NCI-H2107 treated with DMSO at 0.1 percent for 48 hours (cell line): ENCODE data around the gene ATP10D.

Source experiments
- DNase-seq: peaks from one replicate; lab custom pipeline; 2025; ENCODE audit not compliant: unreplicated experiment; lab: John Stamatoyannopoulos, UW

Gene ATP10D

GRCh38 chr4:47572981-47573380 is 87.9 kb downstream of the ATP10D start:
- DNase-seq = no peak

DNA sequence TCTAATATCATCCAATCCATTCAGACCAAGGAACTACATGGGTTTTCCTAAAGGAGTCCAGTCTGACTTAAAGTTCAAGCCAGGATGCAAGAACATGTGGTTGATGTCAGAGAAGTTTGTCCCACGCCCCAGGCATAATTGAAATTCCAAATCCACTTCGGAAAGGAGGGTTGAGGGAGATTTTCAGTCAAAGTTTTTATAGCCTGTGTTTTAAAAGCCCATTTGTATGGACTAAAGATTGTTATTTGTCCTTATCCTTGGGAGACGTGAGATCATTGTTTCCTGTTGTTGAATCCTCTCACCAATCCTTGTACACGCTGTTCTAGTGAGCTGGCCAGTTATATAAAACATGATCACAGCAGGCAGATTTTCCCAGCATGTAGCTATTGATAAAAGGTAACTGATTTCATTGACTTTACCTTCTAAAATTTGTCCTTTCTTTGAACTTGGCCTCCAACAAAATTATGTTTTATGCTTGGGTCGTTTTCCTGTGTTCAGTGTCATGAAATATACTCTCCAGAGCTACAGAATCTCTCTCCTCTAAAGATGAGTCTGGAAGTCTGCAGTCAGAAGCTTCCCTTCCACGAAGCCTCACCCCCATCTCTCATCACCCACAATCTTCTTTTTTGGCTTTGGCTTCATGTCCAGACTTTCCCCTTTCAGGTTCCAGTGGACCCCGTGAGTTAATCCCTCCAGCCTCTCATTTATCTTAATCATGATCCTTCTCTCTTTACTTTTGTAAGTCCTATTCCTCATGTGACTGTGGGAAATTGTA is 92.9 kb downstream of the ATP10D start:
- no peak for DNase-seq

DNA sequence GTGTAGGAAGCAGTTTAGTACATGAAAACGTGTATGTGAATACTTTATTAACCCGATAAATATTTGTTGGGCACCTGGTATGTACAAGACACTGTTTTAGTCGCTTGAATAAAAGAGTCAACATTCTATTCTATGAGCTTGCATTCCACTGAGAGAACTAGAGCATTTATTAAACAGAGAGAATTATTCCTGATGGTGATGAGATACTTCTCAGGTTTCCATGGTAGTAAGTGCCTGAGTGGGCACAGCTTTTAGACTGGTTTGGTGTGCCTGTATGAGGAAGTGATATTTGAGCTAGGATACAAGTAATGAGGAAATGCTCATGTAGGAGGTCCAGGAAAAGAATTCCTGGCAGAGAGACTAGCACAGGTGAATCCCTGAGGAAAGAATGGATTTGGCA is 94.2 kb downstream of the ATP10D start:
- DNase-seq = no peak

DNA sequence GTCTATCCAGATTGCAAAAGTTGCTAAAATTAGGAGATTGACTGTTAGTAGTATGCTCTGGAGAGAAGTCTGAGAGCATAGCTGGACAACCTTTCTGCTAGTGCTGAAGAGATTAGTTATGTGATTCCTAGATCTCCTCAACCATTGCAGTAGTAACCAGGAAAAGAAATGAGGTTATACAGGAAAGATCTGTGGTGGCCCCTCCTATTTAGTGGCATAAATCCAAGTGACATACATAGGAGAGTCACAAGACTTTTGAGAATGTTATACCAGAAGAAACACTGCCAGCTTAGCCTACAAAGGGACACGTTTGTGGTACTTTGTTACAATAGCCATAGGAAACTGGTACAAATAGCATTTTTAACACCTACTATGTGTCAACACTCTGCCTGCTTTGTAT is 105.2 kb downstream of the ATP10D start:
- no peak for DNase-seq

- no peak for DNase-seq
These were observed 112.6 kb downstream of the ATP10D start for GRCh38 chr4:47597696-47598095.

- DNase-seq = no peak
These were observed 113.2 kb downstream of the ATP10D start for GRCh38 chr4:47598320-47598719.

DNA sequence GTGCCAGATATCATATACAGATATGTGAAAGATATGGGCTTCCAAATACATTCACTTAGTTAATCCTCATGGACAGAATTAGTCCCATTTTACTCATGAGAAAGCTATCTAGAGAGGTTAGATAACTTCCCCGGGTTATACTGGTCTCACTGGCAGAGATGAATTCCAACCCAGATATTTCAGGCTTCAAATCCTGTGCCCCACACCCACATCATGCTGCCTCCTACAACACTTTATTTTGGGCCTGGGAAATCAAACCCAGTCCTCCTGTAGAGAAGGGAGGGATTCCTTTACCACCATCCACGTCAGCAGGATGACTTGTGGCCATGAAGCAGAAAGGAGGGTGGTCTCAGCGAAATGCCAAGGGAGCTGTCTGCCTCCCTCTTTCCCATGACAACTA is 113.8 kb downstream of the ATP10D start:
- no peak for DNase-seq

DNA sequence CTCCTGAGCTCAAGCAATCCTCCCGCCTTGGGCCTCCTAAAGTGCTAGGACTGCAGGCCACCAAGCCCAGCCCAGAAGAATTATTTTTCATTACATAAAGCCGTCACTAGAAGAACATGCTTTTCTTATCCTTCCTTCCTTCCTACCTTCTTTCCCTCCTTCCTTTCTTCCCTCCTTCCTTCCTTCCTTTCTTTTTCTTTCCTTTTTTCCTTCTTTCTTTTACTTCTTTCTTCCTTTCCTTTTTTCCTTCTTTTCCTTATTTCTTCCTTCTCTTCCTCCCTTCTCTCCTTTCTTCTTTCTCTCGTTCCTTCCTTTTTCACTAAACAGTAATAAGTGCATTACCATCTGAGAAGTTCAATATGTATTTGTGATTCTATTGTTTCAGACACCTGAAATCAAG is 121.4 kb downstream of the ATP10D start:
- DNase-seq = no peak

GRCh38 chr4:47612116-47613023 is 127.3 kb downstream of the ATP10D start:
- DNase-seq = no peak

DNA sequence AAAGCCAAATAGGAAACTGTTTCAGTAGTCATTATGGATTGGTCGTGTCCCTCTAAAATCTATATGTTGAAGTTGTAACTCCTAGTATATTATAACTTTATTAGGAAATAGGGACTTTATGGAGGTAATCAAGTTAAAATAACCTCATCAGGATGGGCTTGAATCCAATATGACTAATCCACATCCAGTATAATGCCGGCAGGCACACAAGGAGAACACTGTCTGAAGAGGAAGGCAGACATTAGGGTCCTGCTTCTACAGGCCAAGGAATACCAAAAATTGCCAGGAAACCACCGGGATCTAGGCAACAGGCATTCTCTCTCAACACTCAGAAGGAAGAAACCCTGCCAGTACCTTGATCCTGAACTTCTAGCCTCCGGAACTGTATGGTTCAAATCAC is 130.3 kb downstream of the ATP10D start:
- no peak for DNase-seq

- DNase-seq = no peak
These were observed 132.5 kb downstream of the ATP10D start for GRCh38 chr4:47617607-47618006.

DNA sequence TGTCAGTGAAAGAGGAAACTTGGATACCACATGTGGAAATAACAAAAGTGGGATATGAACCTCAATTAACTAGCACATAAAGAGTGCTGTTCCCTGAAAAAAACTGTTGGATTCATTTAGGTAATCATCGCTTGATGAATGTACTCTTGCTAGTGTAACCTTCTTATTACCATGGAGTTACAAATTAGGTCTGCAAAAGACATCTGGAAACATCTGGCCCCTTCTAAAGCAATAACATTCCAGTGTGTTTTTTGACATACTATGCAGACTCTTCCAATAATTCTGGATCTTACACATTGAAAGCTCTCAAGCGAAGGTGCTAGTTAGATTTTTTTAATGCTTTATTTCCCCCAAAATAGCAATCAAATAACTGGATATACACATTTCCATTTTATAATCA is 134.6 kb downstream of the ATP10D start:
- no peak for DNase-seq

DNA sequence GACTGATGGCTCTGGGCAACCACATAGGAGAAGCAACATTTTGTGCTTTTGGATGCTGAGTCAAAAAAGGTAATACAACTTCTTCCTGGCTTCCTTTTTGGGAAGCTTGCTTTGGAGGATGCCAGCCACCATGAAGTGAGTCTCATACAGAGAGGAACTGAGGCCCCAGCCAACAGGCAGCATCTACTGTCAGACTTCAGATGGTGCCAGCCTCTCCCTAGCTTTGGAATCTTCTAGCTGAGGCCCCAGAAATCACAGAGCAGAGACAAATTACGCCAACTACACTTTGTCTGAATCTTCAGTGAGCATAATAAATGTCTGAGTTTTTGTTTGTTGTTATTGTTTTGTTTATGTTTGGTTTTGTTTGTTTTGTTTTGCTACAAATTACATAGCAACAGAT is 136.1 kb downstream of the ATP10D start:
- DNase-seq = no peak

DNA sequence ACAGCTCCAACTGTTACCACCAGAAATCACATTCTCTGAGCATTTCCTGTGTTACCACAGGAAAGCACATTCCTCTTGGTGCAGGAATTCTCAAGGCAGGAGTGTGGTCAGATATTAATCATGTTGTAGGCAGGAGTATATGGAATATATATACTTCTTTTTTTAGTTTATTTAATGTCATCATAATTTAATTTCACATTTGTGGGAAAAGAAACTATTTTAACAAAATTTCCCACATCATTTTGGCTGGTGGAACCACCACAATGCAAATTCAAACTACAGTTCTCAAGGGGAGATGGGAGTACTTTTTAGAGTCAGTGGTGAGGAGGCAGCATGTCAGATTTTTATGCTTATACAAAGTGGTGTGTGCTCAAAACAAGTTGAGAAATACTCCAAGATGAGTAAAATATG is 139.0 kb downstream of the ATP10D start:
- DNase-seq = no peak

- no peak for DNase-seq
These were observed 146.1 kb downstream of the ATP10D start for GRCh38 chr4:47631161-47631560.

GRCh38 chr4:47639531-47639930 is 154.5 kb downstream of the ATP10D start:
- no peak for DNase-seq

DNA sequence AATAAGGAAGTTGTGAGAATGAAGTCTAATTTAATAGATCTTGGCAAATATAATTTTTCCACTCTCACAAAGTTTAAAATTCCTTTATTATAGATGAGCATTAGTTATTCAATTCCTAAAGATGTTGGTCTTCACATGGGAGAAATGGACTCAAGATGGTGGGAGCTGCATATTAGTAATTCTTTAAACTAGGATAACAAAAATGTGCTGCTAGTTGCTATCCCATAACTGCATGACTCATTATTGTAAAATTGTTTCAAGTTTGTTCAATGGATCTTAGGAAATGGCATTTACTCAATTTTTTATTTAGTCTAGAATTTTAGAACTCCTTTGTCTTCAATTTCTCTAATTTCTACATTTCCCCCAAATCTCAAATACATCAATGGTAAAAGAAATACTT is 155.8 kb downstream of the ATP10D start:
- DNase-seq = no peak

DNA sequence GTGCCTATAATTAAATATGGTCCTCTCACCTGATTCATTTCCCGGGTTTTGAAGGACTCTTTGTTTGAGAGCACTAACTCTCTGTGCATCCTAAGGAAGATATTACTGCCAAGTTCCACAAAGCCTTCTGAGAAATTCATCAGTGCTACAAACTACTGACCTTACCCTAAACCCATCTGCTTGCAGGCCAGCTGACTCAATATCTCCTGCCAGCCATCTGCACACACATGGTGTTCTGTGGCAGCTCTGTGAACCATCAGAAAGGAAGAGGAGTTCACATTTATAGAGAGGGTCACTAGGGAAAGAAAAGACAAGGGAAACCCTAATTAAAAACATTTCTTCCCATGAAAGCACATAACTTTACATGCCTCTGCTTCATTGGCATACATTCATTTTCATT is 156.7 kb downstream of the ATP10D start:
- no peak for DNase-seq

DNA sequence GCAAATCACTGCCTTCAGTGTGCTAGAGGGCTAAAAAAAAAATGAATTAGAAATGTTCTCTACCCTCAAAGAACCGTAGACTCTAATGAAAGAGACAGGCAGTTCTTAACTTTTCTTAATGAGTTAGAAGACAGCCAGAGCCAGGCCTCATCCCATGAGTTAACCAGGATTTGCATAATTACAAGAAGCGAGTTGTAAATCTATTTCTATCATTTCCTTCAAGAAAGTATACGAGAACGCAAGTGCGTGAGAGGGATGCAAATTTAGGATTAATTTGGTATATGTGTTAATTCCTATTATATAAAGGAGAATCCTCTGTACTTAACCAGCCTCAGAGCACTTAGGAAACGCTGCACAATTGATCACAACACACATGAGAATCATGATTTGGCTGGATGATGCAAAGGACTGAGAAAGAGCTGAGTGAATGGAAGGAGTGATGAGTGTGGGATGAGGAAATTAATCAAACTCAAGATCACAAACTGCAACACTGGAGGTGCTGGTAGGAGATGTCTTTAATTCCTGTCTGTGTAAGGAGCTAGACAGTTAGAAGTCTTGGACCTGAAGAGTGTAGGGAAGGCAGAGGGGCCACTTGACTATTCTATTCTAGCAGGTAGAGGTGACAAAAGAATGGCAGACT is 157.2 kb downstream of the ATP10D start:
- no peak for DNase-seq
